Lower leg skin (tissue), 4 donors: ENCODE data around the gene LHX4. TPM values are rescaled to one million over a fixed set of nuclear protein-coding genes. Genes with fewer than 3 reads are reported as not detected.

Experiments used
- DNase-seq, 2 donors: peaks; one replicate each; pipeline ENCODE4 v3.0.0-alpha.2; 2019; ENCODE audit warnings: low spot score in 2 of 2
- H3K4me3 ChIP-seq: fragments of 200-600 bp; sonication (generic); 2 replicates; pipeline ENCODE4 v1.5.1; 2017; ENCODE audit warnings: mild to moderate bottlenecking, low read depth; ENCODE audit not compliant: poor library complexity, severe bottlenecking
- POLR2A ChIP-seq, 2 donors: fragments of 450-650 bp; IDR thresholded peaks; one replicate each; pipeline ENCODE4 v1.6.1; 2016 to 2017; ENCODE audit warnings: antibody characterized with exemption in 2 of 2, mild to moderate bottlenecking in 1 of 2, moderate library complexity in 1 of 2
- WGBS, 2 donors: methylation state at CpG; one replicate each; pipeline ENCODE4 v1.1.5; 2018; 5-methylcytosine and 5-hydroxymethylcytosine counted together
- intact Hi-C: fragments of 100-400 bp; cut with DNase I; formaldehyde crosslinking; loops from one replicate; pipeline ENCODE4 v1.15.0; 2023; ENCODE audit warnings: low total_unique reads
- total RNA-seq, 4 donors: library from RNA; depleted of rRNA; stranded (reverse); fragments of >200 nt; gene quantifications; one replicate each; pipeline ENCODE4 v1.1.0, GENCODE V29; 2016
- TF ChIP-seq, protein P1 (sequence below), 3 donors: fragments of 450-650 bp; IDR thresholded peaks; one replicate each; pipeline ENCODE4 v1.5.1; 2016; ENCODE audit warnings: antibody characterized with exemption in 3 of 3, mild to moderate bottlenecking in 3 of 3, moderate library complexity in 2 of 3

The LHX4 gene
- total RNA-seq, 4 donors from 2014 or later = 0.08 to 0.32 (median 0.17) TPM; not detected in 1

- no peak overlapping the region for H3K4me3 ChIP-seq
- DNase-seq = no peak
- 67 to 87% methylated on average over 13 of the region's 13 CpGs for WGBS, 2 donors
- TF ChIP-seq, protein P1, sequence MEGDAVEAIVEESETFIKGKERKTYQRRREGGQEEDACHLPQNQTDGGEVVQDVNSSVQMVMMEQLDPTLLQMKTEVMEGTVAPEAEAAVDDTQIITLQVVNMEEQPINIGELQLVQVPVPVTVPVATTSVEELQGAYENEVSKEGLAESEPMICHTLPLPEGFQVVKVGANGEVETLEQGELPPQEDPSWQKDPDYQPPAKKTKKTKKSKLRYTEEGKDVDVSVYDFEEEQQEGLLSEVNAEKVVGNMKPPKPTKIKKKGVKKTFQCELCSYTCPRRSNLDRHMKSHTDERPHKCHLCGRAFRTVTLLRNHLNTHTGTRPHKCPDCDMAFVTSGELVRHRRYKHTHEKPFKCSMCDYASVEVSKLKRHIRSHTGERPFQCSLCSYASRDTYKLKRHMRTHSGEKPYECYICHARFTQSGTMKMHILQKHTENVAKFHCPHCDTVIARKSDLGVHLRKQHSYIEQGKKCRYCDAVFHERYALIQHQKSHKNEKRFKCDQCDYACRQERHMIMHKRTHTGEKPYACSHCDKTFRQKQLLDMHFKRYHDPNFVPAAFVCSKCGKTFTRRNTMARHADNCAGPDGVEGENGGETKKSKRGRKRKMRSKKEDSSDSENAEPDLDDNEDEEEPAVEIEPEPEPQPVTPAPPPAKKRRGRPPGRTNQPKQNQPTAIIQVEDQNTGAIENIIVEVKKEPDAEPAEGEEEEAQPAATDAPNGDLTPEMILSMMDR (IDR thresholded peaks at IDR 0.05) = no peak
- no peak for TF ChIP-seq POLR2A (IDR thresholded peaks at IDR 0.05)
- intact Hi-C loops = loop anchor here (10.0 kb wide), 1 partner anchor 235 kb away; no protein-coding TSS in a partner anchor
Measured at GRCh38 chr1:180249725-180250498, 19.8 kb downstream of the LHX4 start.

GRCh38 chr1:180250499-180250770 is 20.4 kb downstream of the LHX4 start:
- H3K4me3 ChIP-seq = no peak overlapping the region
- no peak for DNase-seq
- TF ChIP-seq, protein P1 (IDR thresholded peaks at IDR 0.05) = no peak
- no peak for TF ChIP-seq POLR2A (IDR thresholded peaks at IDR 0.05)
- intact Hi-C loops = loop anchor here (10.0 kb wide), 1 partner anchor 234 kb away; no protein-coding TSS in a partner anchor
- WGBS, 2 donors = 78 to 86% methylated on average over 6 to 7 of the region's 7 CpGs

DNA sequence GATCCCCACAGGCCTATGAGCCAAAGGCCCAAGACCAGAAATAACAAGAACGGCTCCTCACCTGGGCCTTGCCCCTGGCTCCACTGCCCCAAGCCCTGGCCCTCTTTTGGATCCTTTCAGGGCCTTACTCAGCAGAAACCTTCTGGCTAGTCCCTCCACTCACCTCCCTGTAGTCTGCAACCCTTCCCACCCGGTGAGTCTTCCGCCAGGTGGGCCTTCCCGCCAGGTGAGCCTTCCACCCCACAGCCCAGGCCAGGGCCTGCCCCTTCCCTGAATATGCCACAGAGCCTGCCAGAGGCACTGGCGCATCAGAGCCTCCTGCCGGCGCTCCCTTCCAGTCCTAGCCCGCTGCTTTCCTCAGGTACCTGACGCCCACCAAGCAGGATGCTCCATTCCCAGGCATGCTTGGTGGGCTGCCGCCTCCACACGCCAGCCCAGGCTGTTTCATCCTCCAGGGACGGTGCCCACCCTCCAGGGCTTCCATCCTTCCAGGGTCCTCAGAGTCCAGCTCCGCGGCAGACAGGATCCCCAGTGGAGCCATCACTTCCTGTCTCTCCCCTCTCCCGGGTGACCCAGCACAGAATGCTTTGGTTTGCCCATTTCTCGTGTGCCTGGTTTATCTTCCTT is 20.9 kb downstream of the LHX4 start:
- intact Hi-C loops = loop anchor here (10.0 kb wide), 1 partner anchor 234 kb away; no protein-coding TSS in a partner anchor
- DNase-seq = no peak
- WGBS, 2 donors = 82 to 89% methylated on average over 16 of the region's 16 CpGs
- H3K4me3 ChIP-seq = no peak overlapping the region
- no peak for TF ChIP-seq POLR2A (IDR thresholded peaks at IDR 0.05)
- TF ChIP-seq, protein P1 (IDR thresholded peaks at IDR 0.05) = no peak

GRCh38 chr1:180251526-180252305 is 21.7 kb downstream of the LHX4 start:
- H3K4me3 ChIP-seq = no peak overlapping the region
- DNase-seq = no peak
- WGBS, 2 donors = 81 to 83% methylated on average over 8 to 9 of the region's 9 CpGs
- TF ChIP-seq POLR2A (IDR thresholded peaks at IDR 0.05) = no peak
- TF ChIP-seq, protein P1 (IDR thresholded peaks at IDR 0.05) = no peak
- intact Hi-C loops = loop anchor here (10.0 kb wide), 1 partner anchor 233 kb away; no protein-coding TSS in a partner anchor

DNA sequence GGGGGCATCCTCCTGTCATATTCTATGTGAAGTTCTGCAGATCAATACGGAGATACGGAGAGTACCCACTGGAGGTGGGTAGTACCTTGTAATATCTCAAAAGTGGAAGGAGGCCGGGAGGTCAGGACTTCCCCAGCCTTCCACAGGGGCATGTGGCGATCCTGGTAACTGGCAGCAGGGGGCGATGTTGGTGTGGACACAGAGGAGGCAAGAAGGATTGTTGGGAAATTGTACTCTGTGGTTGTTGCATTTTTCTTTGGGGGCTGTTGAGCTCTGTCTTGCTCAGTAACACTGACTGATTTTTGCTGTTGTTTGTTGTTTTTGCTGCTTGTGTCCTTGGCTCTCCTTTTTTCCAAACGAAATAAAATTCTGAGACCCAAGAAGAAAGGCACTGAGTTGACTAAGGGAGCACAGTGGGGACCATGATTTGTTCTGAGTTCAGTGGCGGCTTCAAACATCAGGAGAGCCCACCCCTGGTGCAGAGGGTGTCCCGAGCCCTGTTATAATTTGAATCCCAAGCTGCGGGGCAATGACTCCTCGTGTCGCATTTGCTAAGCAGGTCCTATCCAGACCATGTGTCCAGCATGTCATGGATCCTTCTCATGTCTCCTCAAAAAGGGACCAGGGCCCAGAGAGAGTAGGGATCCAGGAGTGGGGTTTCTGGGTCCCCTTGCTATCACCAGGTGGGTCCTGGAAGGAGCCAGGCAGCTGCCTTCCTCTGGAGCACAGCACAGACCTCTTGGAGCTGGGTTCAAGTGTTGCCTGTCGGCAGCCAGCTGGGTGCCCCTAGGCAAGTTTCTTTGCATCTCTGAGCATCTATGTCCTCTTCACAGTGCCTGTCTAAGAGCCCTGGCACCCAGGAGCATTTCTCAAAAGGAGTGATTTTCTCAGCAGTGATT is 22.8 kb downstream of the LHX4 start:
- TF ChIP-seq, protein P1 (IDR thresholded peaks at IDR 0.05) = no peak
- TF ChIP-seq POLR2A (IDR thresholded peaks at IDR 0.05) = no peak
- DNase-seq = peak; percentile 60 to 92
- WGBS, 2 donors = 71 to 75% methylated on average over 12 of the region's 12 CpGs
- no peak overlapping the region for H3K4me3 ChIP-seq
- intact Hi-C loops = loop anchor here (10.0 kb wide), 1 partner anchor 232 kb away; no protein-coding TSS in a partner anchor
